Right ventricle myocardium inferior (tissue), 1 donor: ENCODE data around the gene PRKCB. TPM values are rescaled to one million over a fixed set of nuclear protein-coding genes. Genes with fewer than 3 reads are reported as not detected.

ENCODE experiments used
- ATAC-seq: fragments of 200-7000 bp; cut with Tn5 transposase; one replicate; pipeline ENCODE4 v1.9.1; 2020; ENCODE audit warnings: mild to moderate bottlenecking, moderate library complexity
- DNase-seq: peaks from one replicate; pipeline ENCODE4 v3.0.0; 2021; ENCODE audit errors: missing footprints
- intact Hi-C: fragments of 100-400 bp; cut with DNase I; formaldehyde crosslinking; loops from one replicate; pipeline ENCODE4 v1.11.0; 2022
- microRNA-seq: library from miRNA; unstranded; fragments of <30 nt; microRNA quantifications from one replicate; pipeline ENCODE4 v1.2.0, GENCODE V29; 2020
- total RNA-seq: library from RNA; stranded (reverse); fragmentation: NEBNext Ultra II Directional; extraction: Animal tissue kit (Norgen Biotek cat#: 25700); gene quantifications from one replicate; pipeline ENCODE4 v1.2.1, GENCODE V29; 2021
- donor health status: DM: no; HTN: yes; CAD: no; lungs with severe emphysema.

PRKCB gene
- total RNA-seq, 1 donor from 2014 or later = 2.2 TPM

GRCh38 chr16:24258791-24259190 is 423.0 kb downstream of the PRKCB start:
- DNase-seq = no peak
- ATAC-seq = no peak
- intact Hi-C loops = no loop called here

GRCh38 chr16:24262816-24263215 is 427.0 kb downstream of the PRKCB start:
- no peak for ATAC-seq
- DNase-seq = no peak
- intact Hi-C loops = no loop called here

Small RNA genes lying within 50 kb of the gene (microRNA-seq; reads per million reads assigned to microRNA genes)
- not detected for gene MIR1273H

Other genes with a start within 250 kb of the PRKCB start
- gene NDUFAB1, start 239.7 kb upstream of the PRKCB start, total RNA-seq = 577 TPM
- 4.9 TPM for gene PALB2, start 194.7 kb upstream of the PRKCB start, total RNA-seq
- gene DCTN5, start 194.5 kb upstream of the PRKCB start, total RNA-seq = 38.2 TPM
- gene PLK1, start 157.1 kb upstream of the PRKCB start, total RNA-seq = 1.2 TPM
- not detected for gene ERN2, start 122.8 kb upstream of the PRKCB start, total RNA-seq
- not detected for gene CHP2, start 81.0 kb upstream of the PRKCB start, total RNA-seq